Measurements from ENCODE around the gene CDC42EP1.
"Not testable (repeated sequence)": the region's sequence is repeated elsewhere in the genome, so short reads cannot be mapped to it uniquely, and the experiment has no call there.

CDC42EP1 gene

DNA sequence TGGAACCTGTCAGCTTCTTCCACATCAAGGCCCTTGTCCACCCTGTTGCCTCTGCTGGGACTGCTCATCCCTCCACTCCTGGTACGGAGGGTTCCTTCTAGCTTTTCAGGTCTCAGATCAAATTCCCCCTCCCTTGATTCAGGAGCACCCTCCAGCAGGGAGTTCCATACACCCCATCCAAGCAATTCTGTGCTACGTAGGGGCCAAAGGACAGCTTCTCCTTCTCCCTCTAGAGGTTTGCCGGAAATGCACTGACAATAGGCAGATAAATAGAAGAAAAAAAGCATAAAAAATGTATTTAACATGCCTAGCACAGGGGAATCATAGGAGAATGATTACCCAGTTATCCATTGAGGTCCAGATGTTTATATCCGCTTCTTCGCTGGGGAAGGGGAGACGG, 37.8 kb upstream of the CDC42EP1 start:
- Histone ChIP-seq H3K27me3 (ENCODE audit: control insufficient read depth, insufficient read depth, low read length) (peaks cover 23% of the 10 kb centered on the region), H3K4me1 (ENCODE audit: control insufficient read depth, insufficient read depth, low read length) (peaks cover 5% of the 10 kb centered on the region), H3K36me3 (ENCODE audit: control insufficient read depth, insufficient read depth, low read length) (no peaks in the 10 kb centered on the region), H3K9me3 (ENCODE audit: control insufficient read depth, insufficient read depth, low read length) (no peaks in the 10 kb centered on the region), H3K4me3 (ENCODE audit: low read depth, low read length) (no peak overlapping the region), H3K9ac (ENCODE audit: low read depth, low read length) (no peak overlapping the region)

GRCh38 chr22:37525073-37525745, 35.1 kb upstream of the CDC42EP1 start:
- Histone ChIP-seq H3K27me3 (ENCODE audit: control insufficient read depth, insufficient read depth, low read length) (peaks cover 5% of the 10 kb centered on the region), H3K4me1 (ENCODE audit: control insufficient read depth, insufficient read depth, low read length) (no peaks in the 10 kb centered on the region), H3K36me3 (ENCODE audit: control insufficient read depth, insufficient read depth, low read length) (no peaks in the 10 kb centered on the region), H3K9ac (ENCODE audit: low read depth, low read length) (no peak overlapping the region), H3K4me3 (ENCODE audit: low read depth, low read length) (no peak overlapping the region), H3K9me3 (ENCODE audit: control insufficient read depth, insufficient read depth, low read length) (no peaks in the 10 kb centered on the region)

- H3K36me3 ChIP-seq (ENCODE audit: control insufficient read depth, insufficient read depth, low read length), result no peaks in the 10 kb centered on the region
- peaks cover 5% of the 10 kb centered on the region for H3K27me3 ChIP-seq (ENCODE audit: control insufficient read depth, insufficient read depth, low read length)
- H3K4me3 ChIP-seq (ENCODE audit: low read depth, low read length), result no peak overlapping the region
- no peaks in the 10 kb centered on the region for H3K4me1 ChIP-seq (ENCODE audit: control insufficient read depth, insufficient read depth, low read length)
- no peaks in the 10 kb centered on the region for H3K9me3 ChIP-seq (ENCODE audit: control insufficient read depth, insufficient read depth, low read length)
- H3K9ac ChIP-seq (ENCODE audit: low read depth, low read length), result no peak overlapping the region
Observed at GRCh38 chr22:37525746-37526350, 34.4 kb upstream of the CDC42EP1 start.

DNA sequence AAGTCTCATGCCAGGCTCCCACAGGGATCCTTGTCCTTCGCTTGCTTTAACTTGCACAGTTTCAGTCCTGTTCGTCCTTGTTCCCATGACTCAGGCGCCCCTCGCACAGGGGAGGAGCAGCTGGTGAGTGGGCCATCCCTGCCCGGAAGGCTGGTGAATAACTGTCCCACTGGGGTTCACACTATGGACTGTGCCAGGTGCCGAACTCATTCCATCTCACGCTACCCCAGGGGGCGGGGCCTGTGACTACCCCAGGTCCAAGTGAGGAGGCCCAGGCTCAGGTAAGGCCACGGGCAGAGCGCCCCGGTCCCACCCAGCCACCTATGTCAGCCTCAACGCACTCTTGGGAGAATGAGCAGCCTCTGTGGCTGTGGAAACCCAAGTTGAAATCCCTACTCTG, 33.9 kb upstream of the CDC42EP1 start:
- no peak overlapping the region for H3K9ac ChIP-seq (ENCODE audit: low read depth, low read length)

GRCh38 chr22:37527081-37527752, 33.1 kb upstream of the CDC42EP1 start:
- H3K9ac ChIP-seq (ENCODE audit: low read depth, low read length); H3K4me3 ChIP-seq (ENCODE audit: low read depth, low read length); H3K27me3 ChIP-seq (ENCODE audit: control insufficient read depth, insufficient read depth, low read length); H3K4me1 ChIP-seq (ENCODE audit: control insufficient read depth, insufficient read depth, low read length); H3K9me3 ChIP-seq (ENCODE audit: control insufficient read depth, insufficient read depth, low read length); H3K36me3 ChIP-seq (ENCODE audit: control insufficient read depth, insufficient read depth, low read length): not testable (repeated sequence)

More for the DNA sequence above, 33.9 kb upstream of the CDC42EP1 start:
- no peak overlapping the region for H3K4me3 ChIP-seq (ENCODE audit: low read depth, low read length)
- peaks cover 5% of the 10 kb centered on the region for H3K27me3 ChIP-seq (ENCODE audit: control insufficient read depth, insufficient read depth, low read length)
- H3K4me1 ChIP-seq (ENCODE audit: control insufficient read depth, insufficient read depth, low read length), result no peaks in the 10 kb centered on the region
- H3K36me3 ChIP-seq (ENCODE audit: control insufficient read depth, insufficient read depth, low read length), result no peaks in the 10 kb centered on the region
- H3K9me3 ChIP-seq (ENCODE audit: control insufficient read depth, insufficient read depth, low read length), result no peaks in the 10 kb centered on the region

DNA sequence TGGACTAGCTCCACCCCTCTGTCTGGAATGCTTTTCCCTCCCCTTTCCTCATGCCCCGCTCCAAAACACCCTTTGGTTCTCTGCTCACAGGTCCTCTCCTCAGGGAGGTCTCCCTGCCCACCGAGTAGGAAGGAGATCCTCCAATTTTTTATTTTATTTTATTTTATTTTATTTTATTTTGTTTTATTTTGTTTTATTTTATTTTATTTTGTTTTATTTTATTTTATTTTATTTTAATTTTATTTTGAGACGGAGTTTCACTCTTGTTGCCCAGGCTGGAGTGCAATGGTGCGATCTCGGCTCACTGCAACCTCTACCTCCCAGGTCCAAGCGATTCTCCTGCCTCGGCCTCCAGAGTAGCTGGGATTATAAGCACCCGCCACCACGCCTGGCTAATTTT, 32.3 kb upstream of the CDC42EP1 start:
- H3K9me3 ChIP-seq (ENCODE audit: control insufficient read depth, insufficient read depth, low read length); H3K36me3 ChIP-seq (ENCODE audit: control insufficient read depth, insufficient read depth, low read length); H3K4me1 ChIP-seq (ENCODE audit: control insufficient read depth, insufficient read depth, low read length); H3K27me3 ChIP-seq (ENCODE audit: control insufficient read depth, insufficient read depth, low read length); H3K4me3 ChIP-seq (ENCODE audit: low read depth, low read length); H3K9ac ChIP-seq (ENCODE audit: low read depth, low read length): not testable (repeated sequence)

DNA sequence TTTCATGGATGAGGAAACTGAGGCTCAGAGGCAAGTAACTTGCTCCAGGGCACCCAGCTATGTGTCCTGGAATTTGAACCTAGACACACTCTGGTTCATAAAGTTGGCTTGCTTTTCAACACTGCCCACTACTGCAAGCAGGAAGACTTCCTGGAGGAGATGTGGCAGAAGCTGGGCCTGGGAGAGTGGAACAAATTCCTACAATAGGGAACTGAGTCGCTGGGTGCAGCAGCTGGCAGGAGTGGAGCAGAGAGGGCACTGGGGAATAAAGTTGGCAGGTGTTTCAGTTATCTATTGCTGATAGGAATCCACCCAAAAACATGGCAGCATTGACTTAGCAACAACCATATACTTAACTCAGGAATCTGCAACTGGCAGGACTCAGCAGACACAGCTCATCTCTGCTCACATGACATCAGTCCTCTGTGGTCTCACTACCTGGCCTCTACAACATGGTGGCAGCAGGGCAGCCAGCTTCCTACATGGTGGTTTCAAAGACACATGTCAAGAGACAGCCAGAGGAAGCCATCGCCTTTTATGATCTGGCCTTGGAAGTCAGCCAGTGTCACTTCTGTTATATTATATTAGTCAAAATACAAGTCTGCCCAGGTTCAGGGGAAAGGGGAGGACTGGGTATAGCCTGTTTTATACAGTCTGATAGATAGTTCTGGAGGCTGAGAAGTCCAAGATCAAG, 30.5 kb upstream of the CDC42EP1 start:
- H3K36me3 ChIP-seq (ENCODE audit: control insufficient read depth, insufficient read depth, low read length), result no peaks in the 10 kb centered on the region
- H3K9me3 ChIP-seq (ENCODE audit: control insufficient read depth, insufficient read depth, low read length), result no peaks in the 10 kb centered on the region
- no peak overlapping the region for H3K4me3 ChIP-seq (ENCODE audit: low read depth, low read length)
- no peak overlapping the region for H3K9ac ChIP-seq (ENCODE audit: low read depth, low read length)
- no peaks in the 10 kb centered on the region for H3K4me1 ChIP-seq (ENCODE audit: control insufficient read depth, insufficient read depth, low read length)
- H3K27me3 ChIP-seq (ENCODE audit: control insufficient read depth, insufficient read depth, low read length), result no peaks in the 10 kb centered on the region

GRCh38 chr22:37533995-37534394, 26.3 kb upstream of the CDC42EP1 start:
- H3K4me1 ChIP-seq (ENCODE audit: control insufficient read depth, insufficient read depth, low read length), result peaks cover 2% of the 10 kb centered on the region
- no peaks in the 10 kb centered on the region for H3K9me3 ChIP-seq (ENCODE audit: control insufficient read depth, insufficient read depth, low read length)
- H3K4me3 ChIP-seq (ENCODE audit: low read depth, low read length), result no peak overlapping the region
- no peak overlapping the region for H3K9ac ChIP-seq (ENCODE audit: low read depth, low read length)
- no peaks in the 10 kb centered on the region for H3K36me3 ChIP-seq (ENCODE audit: control insufficient read depth, insufficient read depth, low read length)
- no peaks in the 10 kb centered on the region for H3K27me3 ChIP-seq (ENCODE audit: control insufficient read depth, insufficient read depth, low read length)

DNA sequence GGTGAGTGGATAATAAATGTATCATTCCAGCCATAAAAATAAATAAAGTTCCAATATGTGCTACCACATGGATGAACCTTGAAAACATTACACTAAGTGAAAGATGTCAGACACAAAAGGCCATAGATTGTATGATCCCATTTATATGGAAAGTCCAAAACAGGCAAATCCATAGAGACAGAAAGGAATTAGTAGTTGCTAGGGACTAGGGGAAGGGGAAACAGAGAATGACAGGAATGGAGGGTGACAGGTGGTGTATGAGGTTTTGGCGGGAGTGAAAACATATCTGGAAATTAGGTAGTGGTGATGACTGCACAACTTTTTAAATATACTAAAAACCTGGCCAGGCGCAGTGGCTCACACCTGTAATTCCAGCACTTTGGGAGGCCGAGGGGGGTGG, 25.8 kb upstream of the CDC42EP1 start:
- peaks cover 2% of the 10 kb centered on the region for H3K4me1 ChIP-seq (ENCODE audit: control insufficient read depth, insufficient read depth, low read length)
- H3K4me3 ChIP-seq (ENCODE audit: low read depth, low read length), result no peak overlapping the region
- H3K9me3 ChIP-seq (ENCODE audit: control insufficient read depth, insufficient read depth, low read length), result no peaks in the 10 kb centered on the region
- H3K36me3 ChIP-seq (ENCODE audit: control insufficient read depth, insufficient read depth, low read length), result no peaks in the 10 kb centered on the region
- H3K27me3 ChIP-seq (ENCODE audit: control insufficient read depth, insufficient read depth, low read length), result no peaks in the 10 kb centered on the region
- H3K9ac ChIP-seq (ENCODE audit: low read depth, low read length), result no peak overlapping the region

GRCh38 chr22:37535159-37535558, 25.1 kb upstream of the CDC42EP1 start:
- Histone ChIP-seq H3K36me3 (ENCODE audit: control insufficient read depth, insufficient read depth, low read length) (no peaks in the 10 kb centered on the region), H3K9ac (ENCODE audit: low read depth, low read length) (no peak overlapping the region), H3K4me3 (ENCODE audit: low read depth, low read length) (no peak overlapping the region), H3K27me3 (ENCODE audit: control insufficient read depth, insufficient read depth, low read length) (no peaks in the 10 kb centered on the region), H3K9me3 (ENCODE audit: control insufficient read depth, insufficient read depth, low read length) (no peaks in the 10 kb centered on the region), H3K4me1 (ENCODE audit: control insufficient read depth, insufficient read depth, low read length) (peaks cover 2% of the 10 kb centered on the region)

GRCh38 chr22:37538590-37539357, 21.5 kb upstream of the CDC42EP1 start:
- Histone ChIP-seq H3K9ac (ENCODE audit: low read depth, low read length) (no peak overlapping the region), H3K9me3 (ENCODE audit: control insufficient read depth, insufficient read depth, low read length) (no peaks in the 10 kb centered on the region), H3K4me3 (ENCODE audit: low read depth, low read length) (no peak overlapping the region), H3K36me3 (ENCODE audit: control insufficient read depth, insufficient read depth, low read length) (no peaks in the 10 kb centered on the region), H3K27me3 (ENCODE audit: control insufficient read depth, insufficient read depth, low read length) (no peaks in the 10 kb centered on the region), H3K4me1 (ENCODE audit: control insufficient read depth, insufficient read depth, low read length) (peaks cover 2% of the 10 kb centered on the region)

All from iPS-15b (cell line).